Stimulated activated CD4-positive, alpha-beta T cell treated with anti-CD3 and anti-CD28 coated beads, TNF-alpha, amount 100 ng/mL, for 1 hour (primary cell): ENCODE results near the gene L3MBTL4.
"Not testable (repeated sequence)": the region's sequence is repeated elsewhere in the genome, so short reads cannot be mapped to it uniquely, and the experiment has no call there.

Experiments
- DNase-seq, 3 donors: peaks; one replicate each; pipeline ENCODE4 v3.0.0-alpha.2; 2020; ENCODE audit warnings: low read depth in 3 of 3, low spot score in 1 of 3

Gene L3MBTL4

DNA sequence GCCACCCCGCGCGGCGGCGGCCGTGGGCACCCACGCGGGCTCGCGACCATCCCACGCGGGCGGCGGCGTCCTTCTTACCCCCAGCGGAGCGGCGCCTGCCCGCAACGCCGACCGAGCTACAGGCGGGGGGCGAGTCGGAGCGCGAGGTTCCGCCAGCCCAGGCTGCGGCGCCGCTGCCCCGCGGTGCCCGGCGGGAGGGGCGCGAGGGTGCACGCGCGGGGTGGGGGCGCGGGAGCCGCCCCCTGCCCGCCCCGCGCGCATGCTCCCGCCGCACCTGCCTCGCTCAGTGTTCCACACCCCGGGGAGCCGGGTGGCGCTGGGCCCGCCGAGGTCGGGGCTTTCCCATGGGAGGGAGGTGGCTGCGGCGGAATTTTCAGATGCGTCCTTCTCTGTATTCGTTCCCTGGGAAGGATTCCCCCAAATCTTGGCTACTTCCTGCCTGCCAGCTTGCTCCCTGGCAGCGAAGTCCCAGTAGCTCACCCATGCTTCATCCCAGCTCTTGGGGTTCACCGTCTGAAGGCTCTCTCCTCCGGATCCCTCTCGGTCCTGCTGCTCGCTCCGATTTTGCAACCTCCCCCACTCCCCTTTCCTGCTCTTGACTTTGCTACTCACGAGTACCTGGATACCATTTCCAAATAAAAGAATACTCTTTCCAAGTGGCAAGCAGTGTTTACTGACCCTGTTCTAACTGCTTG is at the start of gene L3MBTL4:
Gene L3MBTL4, minus strand, starts transcription at position 189 of the 695 bp plus-strand sequence. CDS start 103,286 bp downstream, outside the sequence.
- DNase-seq: no peak

- no peak for DNase-seq
Observed at GRCh38 chr18:6452194-6452593, 37.5 kb upstream of the L3MBTL4 start.

DNA sequence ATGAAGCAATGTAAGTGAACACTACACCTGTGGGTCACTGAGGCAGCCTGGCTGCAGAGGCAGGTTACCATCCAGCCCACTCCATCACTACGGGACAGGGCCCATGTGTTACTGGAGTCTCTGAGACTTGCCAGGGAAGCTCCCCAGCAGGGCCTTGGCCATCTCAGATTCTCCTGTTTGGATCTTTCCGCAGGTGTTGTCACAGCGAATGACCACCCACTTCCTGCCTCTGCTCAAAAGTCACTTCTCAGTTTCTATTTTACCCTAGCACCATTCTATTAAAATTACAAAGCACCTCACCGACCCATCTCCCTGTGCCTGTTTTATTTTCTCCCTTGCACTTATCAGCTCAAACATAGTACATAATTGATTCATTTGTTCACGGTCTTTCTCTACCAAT is 34.5 kb upstream of the L3MBTL4 start:
- no peak for DNase-seq

DNA sequence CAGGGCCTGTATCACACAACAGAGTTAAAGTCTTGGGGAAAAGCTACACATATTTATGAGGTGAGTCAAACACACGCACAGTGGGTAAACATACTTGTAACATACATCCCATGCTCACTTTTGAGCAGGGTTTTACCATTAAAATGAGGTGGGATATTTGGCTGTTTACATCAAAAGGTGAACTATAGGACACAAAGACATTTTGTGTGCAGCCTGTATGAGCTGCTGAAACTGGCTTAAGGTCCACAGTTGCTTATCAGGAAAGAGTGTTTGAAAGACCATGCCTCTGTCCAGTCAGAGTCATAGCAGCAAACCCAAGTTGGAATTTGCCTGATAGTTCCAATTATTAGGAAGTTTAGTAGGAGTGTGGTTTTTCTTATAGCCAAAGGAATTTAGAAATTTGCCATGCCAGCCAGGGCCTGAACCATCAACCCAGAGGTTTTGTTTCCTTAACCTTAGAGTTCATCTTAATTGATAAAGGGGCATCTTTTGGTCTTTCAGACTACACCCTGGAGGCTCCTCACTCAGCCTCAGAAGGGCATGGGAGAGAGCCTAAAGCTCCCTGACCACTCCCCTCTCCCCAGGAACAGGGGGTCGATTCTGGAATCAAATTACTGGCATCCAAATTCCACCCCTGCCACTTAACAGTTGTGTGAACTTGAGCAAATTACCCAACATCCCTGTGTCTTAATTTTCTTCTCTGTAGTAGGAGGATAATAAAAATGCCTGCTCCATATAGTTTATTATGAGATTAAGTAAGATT is 29.9 kb upstream of the L3MBTL4 start:
- DNase-seq: no peak

DNA sequence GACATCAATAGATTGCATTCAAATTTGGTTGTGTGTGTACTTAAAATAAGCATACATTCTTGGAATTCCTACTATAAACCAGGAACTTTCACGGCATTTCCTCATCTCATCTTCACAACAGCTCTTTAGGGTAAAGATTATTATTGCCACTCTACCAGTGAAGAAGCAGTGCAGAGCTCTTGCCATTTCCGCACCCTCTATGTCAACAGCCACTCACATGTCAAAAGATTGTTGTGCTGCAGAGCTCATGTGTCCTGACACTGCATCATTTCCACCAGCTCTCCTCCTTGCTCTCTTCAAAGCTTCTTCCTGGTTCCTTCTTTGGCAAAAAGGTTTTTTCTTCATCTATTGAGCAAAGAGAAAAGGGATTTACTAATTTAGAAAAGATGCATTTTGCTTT is 26.5 kb upstream of the L3MBTL4 start:
- no peak for DNase-seq

GRCh38 chr18:6437937-6438818 is 23.5 kb upstream of the L3MBTL4 start:
- DNase-seq: no peak

DNA sequence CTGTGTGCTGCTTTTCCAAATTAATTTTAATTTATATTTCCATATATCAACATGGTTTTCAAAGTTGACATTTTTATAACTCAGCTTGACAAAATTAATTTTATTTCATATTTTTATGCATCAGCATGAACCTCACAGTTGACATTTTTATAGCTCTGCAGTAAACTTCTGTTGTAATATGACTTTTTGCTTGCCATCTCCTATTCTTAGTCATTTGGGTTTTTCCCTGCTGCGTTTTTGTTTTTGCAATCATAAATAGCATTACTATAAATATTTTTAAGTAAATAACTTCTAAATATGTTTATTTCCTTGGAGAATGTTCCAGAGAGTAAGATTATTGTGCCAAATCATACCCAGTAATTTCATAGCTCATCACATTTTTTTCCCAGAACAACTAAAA is 21.0 kb upstream of the L3MBTL4 start:
- DNase-seq: no peak

- DNase-seq: no peak
Observed at GRCh38 chr18:6434987-6435709, 20.4 kb upstream of the L3MBTL4 start.

DNA sequence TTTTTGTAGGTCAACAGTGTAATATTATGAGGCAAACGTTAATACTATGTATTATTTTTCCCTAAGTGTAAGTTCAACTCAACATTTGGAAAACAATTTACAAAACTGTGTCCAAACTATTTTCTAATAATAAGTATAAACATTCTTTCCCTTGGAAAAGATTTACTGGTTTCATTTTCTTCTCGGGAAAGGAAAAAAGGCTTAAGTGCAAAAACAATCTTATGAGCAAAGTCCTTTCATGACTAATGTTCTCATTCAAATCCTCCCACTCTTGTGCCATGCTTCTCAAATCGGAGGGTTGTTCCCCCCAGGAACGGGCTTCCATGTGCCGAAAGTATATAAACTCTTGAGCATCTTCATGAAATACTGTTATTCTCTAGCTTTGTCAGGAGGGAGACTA is 19.8 kb upstream of the L3MBTL4 start:
- DNase-seq: no peak

DNA sequence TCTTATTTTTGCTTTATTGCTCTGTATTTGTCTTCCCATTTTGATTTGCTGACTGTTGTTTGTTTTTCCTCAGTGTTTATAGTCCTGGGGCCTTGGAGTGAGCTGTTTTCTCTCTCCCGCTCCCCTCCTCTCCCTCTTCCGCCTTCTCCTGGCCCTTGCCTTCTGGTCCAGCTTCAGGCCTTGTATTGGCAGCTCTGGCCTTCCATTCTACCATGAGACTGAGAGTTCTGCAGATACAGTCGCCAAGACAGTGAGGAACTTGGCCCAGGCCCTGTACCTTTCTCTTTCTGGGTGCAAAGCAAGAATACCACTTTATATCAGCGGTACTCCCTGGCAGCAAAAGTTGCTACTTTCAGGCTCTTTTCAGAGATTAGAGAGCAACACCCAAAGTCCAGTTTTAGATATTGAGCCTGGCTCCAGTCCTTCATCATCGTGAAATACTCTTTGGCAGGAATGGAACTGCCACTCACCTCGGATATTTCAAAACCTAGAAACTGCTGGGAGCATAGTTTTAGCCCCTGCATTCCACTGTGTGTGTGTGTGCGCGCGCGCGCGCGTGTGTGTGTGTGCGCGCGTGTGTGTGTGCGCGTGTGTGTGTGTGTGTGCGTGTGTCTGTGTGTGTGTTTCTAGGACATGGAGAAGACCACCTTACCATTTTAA is 17.1 kb upstream of the L3MBTL4 start:
- no peak for DNase-seq

DNA sequence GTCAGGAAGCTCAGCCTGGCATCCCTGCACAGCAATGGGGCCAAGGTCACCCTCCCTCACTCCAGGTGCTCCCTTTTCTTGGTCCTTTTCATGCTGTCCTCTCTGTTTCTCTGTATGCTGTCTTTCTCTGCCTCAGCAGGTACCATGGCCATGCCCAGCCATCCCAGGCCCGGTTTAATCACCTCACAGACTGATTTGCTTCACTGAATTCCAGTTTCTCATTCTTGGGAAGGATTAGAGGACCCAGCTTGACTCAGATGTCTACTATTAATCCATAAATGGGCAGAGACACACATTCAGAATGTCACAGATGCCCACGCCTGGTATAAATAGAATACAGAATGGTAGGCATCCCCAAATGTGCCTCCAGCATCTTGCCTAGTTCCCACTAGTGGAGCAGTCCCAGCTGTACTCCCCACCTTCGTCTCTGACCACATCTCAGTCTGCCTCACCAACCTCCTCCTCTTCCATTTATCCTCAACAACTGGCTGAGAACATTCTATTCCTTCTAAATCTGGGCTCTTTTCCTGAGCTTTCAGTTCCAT is 14.2 kb upstream of the L3MBTL4 start:
- DNase-seq: no peak

DNA sequence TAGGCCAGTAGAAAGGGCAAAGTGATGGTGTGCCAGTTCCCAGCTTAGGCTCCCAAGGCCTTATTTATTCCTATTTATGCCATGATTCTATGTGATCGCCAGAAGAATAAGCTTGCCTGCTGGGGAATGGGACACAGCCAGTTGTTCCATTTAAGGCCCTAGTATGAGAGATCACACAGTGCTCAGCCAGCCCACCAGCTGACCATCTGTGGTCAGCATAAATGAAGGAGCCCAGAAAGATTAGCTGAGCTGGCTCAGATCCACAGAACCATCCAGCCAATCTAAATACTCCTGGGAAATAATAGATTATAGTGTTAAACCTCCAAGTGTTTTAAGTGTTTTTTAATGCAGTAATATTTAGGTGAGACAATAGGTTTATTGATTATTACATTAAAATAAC is 12.6 kb upstream of the L3MBTL4 start:
- no peak for DNase-seq

- no peak for DNase-seq
Observed at GRCh38 chr18:6423289-6423688, 8.6 kb upstream of the L3MBTL4 start.

DNA sequence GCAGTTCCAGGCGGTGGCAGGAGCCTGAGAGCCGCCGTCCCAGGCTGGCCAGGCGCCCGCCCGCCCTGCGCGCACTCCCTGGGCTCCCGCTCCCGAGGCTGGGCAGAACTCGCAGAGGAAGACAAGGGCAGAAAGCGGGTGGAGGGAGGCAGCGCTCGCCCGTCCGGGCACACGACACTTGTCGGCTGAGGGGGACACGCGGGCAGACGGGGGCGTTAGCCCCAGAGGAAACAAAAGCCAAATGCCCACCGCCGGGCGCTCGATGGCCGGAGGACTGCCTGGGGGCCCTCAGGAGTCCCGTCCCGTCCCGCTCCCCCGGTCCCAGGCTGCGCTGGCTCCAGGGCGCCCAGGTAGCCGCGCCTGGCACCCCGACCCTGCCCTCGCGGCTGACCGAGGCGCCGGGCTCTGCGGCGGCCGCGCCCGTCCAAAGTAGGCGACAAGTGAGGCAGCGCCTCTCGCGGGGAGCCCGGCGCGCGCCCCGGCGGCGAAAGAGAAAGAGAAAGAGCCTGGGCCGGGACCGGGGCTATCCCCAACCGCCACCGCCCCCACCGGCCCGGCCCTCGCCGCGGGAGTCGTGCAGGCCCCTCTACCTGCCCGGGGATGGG is 491 bp downstream of the L3MBTL4 start:
- DNase-seq: no peak

DNA sequence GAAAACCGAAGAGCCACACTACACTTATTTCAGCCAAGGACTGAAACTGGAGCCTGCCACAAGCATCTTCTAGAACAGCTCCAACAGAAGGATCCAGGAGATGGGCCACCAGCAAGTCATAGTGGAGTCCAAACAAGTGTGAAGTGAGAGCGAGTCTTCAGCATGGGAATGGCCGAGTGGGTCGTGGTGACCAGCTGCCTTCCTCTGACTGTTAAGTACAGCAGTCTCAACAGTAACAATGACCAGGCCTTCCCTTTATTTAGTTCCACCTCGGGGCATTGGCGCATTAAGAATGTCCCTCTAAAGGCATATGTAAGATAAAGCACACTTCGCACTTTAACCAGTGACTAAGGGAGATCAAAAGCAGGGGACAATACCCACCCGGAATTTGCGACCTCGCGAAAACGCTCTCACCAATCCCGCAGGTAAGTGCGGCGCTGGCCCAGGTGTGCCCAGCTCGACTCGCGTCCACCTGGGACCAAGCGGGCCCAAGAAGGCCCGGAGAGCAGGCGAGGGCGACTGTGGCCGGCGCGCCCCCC is 1.1 kb downstream of the L3MBTL4 start:
- no peak for DNase-seq

GRCh38 chr18:6412933-6413472 is 1.7 kb downstream of the L3MBTL4 start:
- DNase-seq: no peak

DNA sequence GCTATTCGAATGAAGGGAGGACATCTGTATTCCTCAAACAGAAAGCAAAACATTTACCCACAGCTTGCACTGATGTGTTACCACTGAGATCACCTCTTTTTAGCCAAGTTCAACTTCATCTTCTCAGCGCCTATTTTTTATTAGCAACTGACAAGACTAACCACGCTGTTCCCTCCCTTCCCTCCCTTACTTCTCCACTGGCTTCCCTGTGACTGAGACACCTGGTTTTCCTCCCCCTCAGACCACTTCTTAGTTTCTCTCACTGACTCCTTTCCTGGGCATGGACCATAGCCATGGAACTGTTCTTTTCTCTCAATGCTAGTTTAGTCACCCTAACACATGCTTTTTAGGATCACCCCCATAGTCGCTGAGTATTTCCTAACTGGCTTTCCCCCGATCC is 3.3 kb downstream of the L3MBTL4 start:
- no peak for DNase-seq

DNA sequence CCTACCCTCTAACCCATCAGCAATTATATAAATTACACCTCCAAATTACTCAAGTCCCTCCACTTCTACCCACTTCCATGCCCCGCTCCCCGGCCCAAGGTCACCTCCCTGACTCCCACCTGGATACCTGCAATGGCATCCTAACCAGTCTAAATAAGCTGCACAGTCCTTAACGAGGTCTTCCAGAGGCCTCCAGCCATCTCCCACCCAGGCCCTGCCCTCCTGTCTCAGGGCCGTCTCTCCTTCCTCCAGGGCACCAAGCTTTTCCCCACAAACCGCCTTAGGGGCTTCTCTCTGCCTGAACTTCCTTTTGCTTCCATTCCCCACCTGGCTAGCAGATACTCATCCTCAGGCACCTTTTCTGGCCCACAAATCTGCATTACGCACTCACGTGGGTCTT is 4.8 kb downstream of the L3MBTL4 start:
- DNase-seq: no peak

DNA sequence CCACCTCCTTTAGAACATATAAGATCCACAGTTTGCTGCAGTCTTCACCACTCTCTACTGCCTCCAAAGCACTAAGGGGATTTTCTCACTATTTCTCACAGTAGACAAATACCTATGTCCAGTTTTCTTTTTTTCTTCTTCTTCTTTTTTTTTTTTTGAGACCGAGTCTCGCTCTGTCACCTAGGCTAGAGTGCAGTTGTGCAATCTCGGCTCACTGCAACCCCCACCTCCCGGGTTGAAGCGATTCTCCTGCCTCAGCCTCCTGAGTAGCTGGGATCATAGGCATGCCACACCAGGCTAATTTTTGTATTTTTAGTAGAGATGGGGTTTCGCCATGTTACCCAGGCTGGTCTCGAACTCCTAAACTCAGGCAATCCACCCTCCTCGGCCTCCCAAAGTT is 6.2 kb downstream of the L3MBTL4 start:
- not testable (repeated sequence) for DNase-seq
